Stimulated activated CD4-positive, alpha-beta T cell treated with anti-CD3 and anti-CD28 coated beads, TNF-alpha, amount 100 ng/mL, for 24 hours (primary cell): ENCODE data around the gene UBE2E1.
"Not testable (repeated sequence)": the region's sequence is repeated elsewhere in the genome, so short reads cannot be mapped to it uniquely, and the experiment has no call there.

Source experiments
- DNase-seq, 3 experiments: peaks; one replicate each; pipeline ENCODE4 v3.0.0-alpha.2; 2020; ENCODE audit warnings: low read depth in 3 of 3

The UBE2E1 gene

DNA sequence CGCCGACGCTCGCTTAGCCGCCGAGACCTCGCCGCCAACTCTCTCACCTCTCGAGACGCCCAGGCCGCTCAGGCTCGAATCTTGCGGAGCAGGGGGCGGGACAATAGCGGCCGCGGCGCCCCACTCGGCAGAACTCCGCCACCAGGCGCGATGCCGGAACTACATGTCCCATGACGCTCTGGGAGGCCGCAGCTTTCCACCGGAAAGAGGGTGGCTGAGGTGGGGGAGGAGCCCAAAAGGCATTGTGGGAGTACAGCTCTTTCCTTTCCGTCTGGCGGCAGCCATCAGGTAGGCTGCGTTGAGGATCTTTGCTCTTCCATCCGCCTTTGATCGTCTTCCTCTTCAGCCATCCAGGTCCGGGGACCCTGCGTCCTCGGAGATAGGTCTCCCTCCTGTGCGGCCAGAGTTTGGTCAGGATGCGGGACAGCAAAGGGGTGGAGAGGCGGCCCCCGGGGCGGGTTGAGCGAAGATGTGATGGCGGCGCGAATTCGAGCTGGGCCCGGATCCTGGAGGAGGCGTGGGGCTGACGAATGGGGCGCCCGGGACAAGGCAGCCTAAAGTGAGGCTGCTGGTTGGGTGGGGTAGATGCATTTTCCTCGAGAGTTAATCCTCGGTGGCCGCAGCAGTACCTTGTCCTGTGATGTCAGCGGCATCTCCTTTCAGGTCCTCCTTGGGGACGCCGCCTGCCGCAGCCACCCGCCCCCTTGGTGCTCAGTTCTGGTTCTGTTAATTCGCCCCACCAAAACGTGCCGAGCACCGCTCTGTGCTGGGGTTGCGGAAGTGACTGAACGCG lies 111.3 kb downstream of the UBE2E1 start, which contains the start of the genes NKIRAS1 and RPL15:
TSS of gene NKIRAS1 (minus strand) at position 105 of the 793 bp plus-strand sequence. CDS start 6,086 bp downstream, outside the sequence.
TSS of gene RPL15 (plus strand) at position 247 of the 793 bp plus-strand sequence. CDS start 728 bp downstream, outside the sequence.
- DNase-seq, result peak; percentile 93 to 95 (median 94)

DNA sequence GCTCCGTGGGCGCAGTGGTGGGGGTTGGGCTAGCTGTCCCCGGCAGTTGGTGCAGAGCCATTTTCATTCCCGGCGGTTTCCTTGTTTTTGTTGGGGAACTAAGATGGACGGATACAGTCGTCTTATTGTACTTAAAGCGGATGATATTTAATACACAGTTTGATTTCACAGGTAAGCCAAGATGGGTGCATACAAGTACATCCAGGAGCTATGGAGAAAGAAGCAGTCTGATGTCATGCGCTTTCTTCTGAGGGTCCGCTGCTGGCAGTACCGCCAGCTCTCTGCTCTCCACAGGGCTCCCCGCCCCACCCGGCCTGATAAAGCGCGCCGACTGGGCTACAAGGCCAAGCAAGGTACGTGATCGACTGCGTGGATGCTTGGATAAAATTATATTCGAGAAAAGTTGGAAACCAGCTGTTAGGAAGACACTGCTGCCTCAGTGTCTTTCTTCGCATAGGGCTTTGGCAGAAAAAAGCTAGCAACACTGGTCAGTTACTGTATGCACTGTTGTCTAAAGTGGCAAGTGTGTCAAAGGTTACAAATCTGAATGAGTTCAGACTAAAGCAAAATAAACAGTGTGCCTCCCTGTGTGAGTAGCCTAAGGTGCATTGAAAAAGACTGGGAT lies 112.0 kb downstream of the UBE2E1 start:
- DNase-seq, result not testable (repeated sequence)

DNA sequence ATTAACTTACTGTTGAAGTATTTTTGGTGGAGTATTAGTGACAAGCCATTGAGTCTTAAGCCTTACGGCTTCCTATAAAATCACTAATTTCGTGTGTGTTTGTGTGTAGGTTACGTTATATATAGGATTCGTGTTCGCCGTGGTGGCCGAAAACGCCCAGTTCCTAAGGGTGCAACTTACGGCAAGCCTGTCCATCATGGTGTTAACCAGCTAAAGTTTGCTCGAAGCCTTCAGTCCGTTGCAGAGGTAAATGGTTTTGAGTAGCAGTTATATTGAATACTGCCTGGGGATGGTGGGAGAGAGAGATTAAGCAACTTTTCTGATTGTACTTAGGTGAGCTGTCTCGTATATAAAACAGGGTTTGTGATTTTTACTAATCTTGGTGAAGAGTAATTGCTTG lies 112.6 kb downstream of the UBE2E1 start:
- DNase-seq, result not testable (repeated sequence)

DNA sequence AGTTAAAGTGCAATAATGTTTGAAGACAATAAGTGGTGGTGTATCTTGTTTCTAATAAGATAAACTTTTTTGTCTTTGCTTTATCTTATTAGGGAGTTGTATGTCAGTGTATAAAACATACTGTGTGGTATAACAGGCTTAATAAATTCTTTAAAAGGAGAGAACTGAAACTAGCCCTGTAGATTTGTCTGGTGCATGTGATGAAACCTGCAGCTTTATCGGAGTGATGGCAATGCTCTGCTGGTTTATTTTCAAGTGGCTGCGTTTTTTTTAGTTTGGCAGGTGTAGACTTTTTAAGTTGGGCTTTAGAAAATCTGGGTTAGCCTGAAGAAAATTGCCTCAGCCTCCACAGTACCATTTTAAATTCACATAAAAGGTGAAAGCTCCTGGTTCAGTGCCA lies 113.9 kb downstream of the UBE2E1 start:
- no peak for DNase-seq

DNA sequence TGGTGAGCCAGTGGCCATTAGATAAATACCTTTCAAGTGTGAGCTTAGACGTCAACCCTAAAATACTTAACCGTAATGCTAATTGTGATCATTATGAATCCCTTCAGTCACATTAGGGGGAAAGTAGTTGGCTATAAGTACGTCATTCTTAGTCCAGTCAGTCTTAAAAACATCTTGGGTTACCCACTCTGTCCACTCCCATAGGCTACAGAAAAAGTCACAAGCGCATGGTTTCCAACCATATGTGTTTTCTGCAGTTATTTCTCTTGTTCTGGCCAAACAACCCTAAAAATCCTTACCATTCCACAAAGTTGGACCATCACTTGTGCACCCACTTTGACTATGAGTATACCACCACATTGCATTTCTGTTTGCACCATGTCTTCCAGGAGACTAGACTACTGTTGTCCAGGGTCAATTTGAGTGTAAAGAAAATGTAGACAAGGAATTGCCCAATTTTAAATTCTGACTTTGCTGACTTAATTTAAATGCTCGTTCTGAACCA lies 114.4 kb downstream of the UBE2E1 start:
- DNase-seq, result no peak

DNA sequence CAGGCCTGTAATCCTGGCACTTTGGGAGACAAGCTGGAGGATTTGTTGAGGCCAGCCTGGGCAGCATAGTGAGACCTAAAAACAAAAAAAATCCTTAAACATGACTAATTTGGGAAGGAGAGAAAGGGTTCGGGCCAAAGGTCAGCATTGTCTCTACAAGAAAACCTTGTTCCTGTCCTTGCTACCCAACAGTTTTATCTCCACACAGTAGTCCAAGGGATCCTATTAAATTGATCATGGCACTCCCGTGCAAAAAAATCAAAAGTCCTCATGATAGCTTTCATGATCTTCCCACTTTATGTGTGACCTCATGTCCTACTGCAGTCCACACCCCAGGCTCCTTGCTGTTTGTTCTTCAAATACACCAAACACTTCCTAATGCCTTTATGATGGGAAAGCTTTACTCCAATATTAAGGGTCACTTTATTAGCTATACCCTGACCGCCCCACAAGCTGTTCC lies 115.3 kb downstream of the UBE2E1 start:
- DNase-seq, result no peak

DNA sequence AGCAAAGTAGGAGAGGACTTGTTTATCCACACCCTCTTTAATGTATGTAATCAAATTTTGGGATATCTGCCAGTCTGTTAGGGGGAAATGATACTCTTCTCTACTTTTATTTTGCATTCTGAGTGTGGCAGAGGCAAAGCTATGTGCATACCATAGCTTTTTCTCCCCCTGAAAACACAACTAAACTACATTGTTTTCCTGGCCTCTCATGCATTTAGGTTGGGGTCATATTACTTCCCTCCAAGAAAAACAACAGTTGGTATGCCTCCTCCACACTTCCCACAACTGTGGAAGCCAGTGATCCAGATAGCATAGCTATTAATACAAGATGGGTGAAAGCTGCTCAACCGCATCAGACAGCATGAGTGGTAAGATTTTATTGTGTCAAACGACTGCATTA lies 118.0 kb downstream of the UBE2E1 start:
- no peak for DNase-seq

DNA sequence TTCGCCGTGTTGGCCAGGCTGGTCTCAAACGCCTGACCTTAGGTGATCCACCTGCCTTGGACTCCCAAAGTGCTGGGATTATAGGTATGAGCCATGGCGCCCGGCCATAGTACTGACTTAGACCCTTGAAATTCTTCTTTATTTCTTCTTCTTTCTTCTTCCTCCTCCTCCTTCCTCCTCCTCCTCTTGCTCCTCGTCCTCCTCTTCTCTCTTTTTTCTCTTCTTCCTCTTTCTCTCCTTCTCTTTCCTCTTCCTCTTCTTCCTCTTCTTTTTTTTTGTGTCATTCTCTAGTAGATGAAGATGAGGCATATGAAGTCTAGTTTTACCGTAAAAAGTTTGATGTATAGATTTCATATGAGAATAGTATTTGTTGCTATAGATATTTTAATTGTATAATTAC lies 120.5 kb downstream of the UBE2E1 start:
- DNase-seq, result no peak

DNA sequence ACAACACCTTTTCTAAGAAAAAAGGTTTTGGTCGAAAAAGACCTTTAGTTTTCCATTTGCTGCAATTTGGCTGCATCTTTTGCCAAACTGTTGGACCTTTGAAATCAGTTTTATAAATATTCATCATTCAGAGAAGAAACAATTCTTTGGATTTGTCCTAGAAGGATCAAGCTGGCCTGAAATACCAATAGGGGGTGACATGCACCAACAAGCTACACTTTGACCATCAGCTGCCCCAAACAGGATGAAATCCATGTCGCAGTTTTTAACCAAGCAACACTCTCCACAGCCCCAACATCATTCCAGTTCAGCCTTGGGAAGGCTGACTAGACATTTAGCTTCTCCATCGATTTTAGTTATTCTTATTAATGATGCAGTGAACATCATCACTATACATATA lies 121.0 kb downstream of the UBE2E1 start:
- DNase-seq, result no peak

DNA sequence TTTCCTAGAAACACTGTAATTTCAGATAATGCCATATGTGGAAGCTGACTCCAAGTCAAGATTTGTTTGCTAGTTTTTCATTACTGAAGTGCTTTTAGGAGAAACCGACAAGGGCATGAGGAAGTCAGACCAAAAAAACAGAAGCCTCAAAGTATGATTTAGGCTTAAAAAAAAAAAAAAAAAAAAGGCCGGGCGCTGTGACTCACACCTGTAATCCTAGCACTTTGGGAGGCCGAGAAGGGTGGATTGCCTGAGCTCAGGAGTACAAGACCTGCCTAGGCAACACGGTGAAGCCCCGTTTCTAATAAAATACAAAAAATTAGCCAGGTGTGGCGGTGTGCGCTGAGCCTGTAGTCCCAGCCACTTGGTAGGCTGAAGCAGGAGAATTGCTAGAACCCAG lies 122.8 kb downstream of the UBE2E1 start:
- DNase-seq, result no peak

DNA sequence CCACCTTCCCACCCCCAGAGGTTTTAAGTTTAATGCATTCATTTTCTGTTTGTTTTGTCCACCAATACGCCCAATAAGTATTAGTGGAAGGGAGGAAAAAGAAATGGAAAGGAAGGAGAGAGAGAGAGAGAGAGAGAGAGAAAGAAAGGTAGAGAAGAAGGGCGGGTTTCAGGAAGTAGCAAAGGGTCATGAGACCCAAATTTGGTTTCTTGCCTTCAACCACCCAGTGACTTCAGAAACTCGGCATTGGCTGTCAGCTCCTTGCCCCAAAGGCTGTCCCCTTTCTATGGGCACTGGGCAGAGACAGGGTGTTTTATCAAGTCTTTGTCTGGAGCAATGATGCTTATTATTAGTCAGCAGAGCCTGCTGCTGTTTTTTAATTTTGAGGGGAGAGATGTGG lies 125.8 kb downstream of the UBE2E1 start:
- no peak for DNase-seq

DNA sequence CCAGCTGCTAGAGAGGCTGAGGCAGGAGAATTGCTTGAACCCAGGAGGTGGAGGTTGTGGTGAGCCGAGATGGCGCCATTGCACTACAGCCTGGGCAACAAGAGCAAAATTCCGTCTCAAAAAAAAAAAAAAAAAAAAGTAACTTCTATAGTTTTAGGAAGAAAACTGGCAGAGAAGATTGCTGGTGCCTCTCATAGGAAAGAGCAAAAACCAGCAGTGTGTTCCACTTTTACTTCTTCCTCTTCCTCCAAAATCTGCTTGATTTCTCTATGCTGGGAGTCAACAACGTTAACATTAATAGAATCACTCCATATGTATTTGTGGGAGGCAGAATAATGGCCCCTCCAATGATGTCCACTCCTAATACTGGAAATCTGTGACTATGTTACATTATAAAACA lies 126.8 kb downstream of the UBE2E1 start:
- no peak for DNase-seq

DNA sequence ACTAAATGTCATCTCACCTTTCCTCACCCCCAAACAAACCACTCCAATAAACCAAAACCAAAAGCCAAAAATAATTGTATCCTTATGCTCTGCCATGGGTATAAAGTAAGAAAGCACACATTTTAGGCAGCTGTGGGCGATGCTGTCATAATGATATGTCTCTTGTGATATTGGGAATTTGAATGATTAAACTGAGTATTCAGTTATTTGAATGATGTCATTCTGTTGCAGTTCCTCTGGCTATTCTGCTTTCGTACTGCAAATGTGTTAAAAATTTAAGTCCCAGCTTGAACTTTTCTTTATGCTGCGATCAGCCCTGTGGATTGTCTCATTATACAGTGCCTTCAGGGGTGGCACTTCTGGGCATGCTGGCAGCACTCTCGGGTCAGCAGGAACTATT lies 128.5 kb downstream of the UBE2E1 start:
- DNase-seq, result no peak

DNA sequence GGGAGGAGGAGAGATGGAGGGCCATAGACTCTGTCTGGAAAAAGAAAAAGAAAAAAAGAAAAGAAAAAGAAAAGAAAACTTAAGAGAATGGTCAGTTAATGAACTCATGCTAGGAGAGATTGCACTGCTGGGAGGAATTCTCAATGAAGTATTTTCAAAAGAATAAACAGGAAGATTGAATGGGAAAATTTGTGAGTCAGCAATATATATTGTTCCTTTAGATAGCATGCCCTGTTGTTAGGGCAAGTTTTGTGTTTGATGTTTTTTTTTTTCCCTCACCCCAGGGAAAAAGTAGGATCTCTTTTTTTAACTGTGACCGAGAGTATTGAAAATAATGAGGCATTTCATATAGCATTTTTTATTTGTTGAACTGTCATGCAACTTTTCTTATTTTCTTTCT lies 131.5 kb downstream of the UBE2E1 start:
- no peak for DNase-seq

DNA sequence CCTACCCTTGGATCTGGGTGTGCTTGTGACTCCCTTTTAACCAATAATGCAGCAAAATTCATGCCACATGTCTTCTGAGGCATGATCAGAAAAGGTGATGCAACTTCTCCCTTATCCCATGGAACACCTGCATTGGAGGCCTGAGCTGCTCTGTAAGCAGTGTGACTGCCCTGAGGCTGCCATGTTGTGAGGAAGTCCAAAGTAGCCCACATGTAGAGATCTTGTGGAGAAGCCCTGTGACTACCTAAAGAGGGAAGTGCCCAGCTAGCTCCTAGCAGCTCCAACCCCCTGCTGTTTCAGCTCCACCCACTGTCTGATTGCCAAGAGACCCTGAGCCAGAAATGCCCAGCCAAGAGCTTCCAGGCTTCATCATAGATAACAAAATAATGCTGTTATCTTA lies 132.9 kb downstream of the UBE2E1 start:
- no peak for DNase-seq

DNA sequence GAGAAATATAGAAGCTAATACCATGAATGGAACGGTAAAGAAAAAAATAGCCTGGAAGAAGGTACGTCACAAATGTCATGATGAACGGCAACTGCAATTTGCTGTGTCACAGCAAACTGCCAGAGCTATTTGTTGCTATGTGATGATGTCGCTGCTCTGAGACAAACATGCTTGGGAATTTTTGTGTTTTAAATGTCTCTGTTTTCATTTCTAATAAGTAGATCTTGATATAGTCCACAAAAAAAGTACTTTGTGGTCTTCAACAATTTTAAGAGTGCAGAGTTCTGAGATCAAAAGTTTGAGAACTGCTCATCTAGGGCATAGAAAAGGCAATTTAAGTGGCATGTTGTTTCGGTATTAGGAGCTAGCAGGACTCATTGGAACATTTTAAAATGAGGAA lies 135.0 kb downstream of the UBE2E1 start:
- no peak for DNase-seq
